GM15510 (cell line): Measurements from ENCODE around the gene CXCR6.

Source experiments
- POLR2A ChIP-seq: IDR thresholded peaks from 3 replicates; pipeline ENCODE4 v1.6.1; 2011; ENCODE audit warnings: borderline replicate concordance; ENCODE audit not compliant: insufficient read length; ENCODE audit errors: extremely low read depth

CXCR6 gene

DNA sequence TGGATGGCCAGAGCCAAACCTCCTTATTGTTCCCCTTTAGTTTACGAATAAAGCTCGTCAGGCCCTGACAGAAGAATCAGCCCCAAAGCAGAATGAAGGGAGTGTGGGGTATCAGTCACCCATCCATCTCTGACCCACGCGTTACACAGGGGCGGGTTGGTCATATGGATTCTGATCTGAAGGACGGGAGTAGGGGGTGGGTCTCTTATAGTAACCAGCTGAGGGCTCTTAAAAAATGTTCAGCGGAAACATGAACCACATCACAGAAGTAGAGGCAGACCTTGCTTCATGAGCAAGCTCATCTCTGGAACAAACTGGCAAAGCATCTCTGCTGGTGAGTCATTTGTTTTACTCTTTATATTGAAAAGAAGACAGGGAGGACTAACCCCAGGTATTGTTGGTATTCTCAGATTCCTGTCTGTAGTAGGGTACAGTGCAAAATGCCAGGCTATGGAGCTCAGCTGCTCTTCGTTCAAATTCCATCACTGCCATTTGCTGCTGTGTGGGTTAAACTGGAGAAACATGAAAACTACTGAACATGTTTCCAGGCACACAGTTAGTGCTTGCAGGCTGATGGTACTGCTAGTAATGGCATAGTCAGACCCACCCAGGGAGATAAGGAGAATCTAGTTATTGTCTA, at the start of gene CXCR6:
CXCR6 (plus strand) TSS at position 258 of the 640 bp plus-strand sequence. CDS start 3,018 bp downstream, outside the sequence.
- no peak for TF ChIP-seq POLR2A

- no peak for TF ChIP-seq POLR2A
Measured at GRCh38 chr3:45894015-45894414, 49.2 kb upstream of the CXCR6 start.

DNA sequence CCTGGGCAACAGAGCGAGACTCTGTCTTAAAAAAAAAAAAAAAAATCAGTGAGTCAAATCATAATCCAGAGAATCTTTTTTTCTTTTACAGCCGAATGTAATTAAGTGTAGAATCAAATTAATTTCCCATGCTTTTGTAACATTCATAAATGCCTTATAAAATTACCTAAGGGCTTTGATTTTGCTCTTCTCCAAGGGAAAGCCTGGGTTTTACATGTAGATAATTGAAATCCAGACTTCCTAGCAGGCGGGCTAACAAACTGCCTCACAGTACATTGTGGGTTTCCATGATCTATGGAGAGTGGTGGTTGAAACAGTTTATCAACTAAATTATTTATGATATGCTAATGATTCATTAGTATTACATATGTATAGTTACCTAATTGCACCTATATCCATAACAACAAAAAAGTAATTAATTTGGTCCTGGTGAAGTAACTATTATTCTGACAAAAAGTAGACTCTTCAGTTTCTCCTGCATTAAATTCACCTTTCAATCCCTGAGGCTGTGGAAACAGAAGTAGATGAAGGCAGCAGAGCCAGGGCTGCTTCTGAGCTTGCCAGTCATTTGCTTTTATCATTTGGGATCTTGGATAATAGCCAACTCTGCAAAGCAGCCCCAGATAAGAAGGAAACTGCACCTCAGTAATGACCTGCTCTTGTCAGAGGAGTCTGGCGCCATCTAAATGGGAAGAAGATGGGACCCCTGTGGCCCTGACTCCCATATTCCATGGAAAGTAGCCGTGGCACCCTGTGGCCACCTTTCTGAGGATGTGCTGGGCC, 47.4 kb upstream of the CXCR6 start:
- no peak for TF ChIP-seq POLR2A

- TF ChIP-seq POLR2A: no peak
Measured at GRCh38 chr3:45896956-45897355, 46.3 kb upstream of the CXCR6 start.

DNA sequence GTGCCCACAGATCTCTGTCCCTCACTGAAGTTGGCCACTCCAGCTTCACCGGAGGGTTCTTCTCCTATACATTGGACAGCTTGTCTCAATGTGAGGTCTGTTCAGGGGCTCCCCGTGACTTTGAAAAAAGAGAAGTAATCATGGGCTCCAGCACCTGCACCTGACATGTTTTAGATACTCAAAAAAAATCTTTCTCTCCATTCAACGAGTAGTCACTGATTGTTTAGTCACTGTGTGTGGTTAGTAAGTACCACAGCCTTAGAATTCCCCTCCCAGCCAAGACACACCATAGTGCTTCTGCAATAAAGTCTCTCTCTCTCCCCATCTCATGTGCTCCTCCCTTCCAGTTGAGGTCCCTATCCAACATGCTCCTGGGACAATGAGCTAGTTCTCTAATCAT, 38.3 kb upstream of the CXCR6 start:
- TF ChIP-seq POLR2A: no peak

- no peak for TF ChIP-seq POLR2A
Measured at GRCh38 chr3:45905755-45906154, 37.5 kb upstream of the CXCR6 start.

- TF ChIP-seq POLR2A: no peak
Measured at GRCh38 chr3:45906681-45907407, 36.4 kb upstream of the CXCR6 start.

DNA sequence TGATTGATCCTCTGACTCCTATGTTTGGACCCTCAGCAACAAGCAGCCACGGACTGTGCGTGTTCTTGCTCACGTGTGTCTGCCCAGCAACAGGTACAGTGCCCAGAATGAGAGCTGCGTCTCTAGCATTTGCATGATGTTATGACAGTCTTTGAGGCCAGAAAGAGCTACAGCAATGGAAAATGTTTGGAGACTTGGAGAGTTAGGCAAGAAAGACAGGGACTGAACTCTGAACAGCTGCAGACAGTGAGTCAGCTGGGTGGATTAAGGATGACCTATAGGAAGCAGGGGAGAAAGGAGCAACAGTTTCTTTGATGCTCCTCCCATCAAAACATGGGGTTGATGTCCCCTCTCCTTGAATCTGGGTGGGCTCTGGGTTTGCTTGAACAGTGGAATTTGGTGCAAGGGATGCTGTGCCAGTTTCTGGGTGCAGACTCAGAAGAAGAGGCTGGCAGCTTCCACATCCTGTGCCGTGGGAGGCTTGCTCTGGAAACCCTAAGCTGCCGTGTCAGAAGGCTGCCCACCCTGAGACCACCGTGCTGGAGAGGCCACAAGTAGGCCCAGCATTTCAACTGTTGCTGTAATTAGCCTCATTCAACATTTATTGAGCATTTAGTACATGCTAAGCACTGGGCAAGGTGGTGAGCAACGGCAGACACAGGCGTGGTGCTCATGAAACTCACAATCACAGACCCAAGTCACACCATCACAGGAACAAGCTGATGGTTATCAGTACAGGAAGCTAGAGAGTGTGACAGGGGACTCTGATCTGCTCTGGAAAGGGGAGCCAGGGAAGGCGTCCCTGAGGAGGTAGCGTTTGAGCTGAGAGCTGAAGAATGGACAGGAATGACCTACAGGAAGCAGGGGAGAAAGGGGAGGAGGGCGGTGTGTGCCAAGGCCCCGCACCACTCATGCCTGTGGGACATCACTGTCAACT, 35.2 kb upstream of the CXCR6 start:
- TF ChIP-seq POLR2A: no peak

DNA sequence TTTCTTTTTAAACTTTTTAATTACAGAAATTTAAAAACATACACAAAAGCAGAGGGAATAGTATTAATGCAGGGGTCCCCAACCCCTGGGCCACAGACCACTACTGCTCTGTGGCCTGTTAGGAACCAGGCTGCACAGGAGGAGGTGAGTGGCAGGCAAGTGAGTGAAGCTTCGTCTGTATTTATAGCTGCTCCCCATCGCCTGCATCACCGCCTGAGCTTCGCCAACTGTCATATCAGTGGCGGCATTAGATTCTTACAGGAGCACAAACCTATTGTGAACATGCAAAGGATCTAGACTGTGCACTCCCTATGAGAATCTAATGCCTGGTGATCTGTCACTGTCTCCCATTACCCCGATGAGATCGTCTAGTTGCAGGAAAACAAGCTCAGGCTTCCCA, 34.5 kb upstream of the CXCR6 start:
- no peak for TF ChIP-seq POLR2A

- TF ChIP-seq POLR2A: no peak
Measured at GRCh38 chr3:45909542-45909941, 33.7 kb upstream of the CXCR6 start.

DNA sequence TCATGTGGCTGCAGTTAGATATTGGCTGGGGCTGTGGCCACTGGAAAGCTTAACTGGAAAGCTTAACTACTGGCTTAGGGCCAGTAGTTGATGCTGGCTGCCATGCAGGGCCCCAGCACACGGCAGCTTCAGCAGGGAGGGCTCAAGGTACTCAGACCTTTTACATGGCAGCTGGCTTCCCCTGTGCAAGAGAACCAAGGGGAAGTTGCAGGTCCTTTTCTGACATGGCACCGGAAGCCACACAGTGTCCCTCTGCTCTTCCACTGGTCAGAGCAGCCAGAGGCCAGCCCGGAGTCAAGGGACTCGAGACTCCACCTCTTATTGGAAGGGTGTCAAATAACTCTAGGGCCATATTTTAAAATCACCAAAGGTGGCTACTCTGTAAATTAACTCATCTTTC, 32.4 kb upstream of the CXCR6 start:
- TF ChIP-seq POLR2A: no peak

DNA sequence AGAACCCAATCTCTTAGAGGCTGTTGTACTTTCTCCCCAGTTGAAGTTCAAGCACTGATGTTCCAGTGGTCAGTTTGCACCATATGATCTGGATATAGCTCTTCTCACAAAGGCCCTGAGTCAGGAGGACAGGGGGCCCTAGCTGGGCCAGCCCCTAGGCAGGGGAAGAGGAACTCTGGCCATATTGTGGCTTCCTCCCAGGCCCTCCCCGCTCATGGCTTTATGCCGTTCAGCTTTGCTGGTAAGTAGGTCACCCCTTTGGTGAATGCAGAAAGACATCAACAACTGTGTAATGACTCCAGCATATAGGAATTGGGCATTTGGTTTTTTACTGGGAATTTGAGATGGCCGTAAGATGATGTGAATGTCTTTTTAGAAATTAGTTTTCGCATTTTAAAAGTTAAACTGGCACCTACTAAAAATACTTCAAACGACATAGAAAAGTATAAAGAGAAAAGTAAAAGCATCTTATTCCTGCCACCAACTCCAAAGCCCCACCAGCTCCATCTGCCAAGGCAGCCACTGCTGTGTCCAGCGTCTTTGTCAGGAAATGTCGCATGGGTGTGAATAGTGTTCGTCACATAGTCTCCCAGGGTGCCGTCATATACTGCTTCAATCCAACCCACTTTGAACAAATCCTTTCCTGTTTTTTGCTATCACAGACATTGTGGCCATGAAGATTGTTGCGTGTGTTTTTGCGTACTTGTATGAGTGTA, 31.6 kb upstream of the CXCR6 start:
- no peak for TF ChIP-seq POLR2A

DNA sequence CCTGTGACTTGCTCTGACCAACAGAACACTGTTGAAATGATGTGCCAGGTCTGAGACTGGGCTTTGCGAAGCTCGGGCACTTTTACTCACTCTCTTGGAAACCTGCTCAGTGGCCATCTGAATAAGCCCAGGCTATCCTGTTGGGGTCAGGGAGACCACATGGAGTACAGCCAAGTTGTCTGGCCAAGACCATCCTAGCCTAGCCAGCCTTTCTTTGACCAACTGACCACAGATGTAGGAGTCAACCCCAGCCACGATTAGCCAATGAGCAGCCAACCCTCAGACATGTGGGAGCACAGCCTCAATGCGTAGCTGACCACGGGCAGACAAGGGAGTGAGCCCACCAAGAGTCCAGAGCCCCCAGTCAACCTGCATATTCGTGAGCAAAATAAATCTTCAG, 30.8 kb upstream of the CXCR6 start:
- TF ChIP-seq POLR2A: no peak
